GM15510 (cell line): Measurements from ENCODE around the gene FTL.

Source experiments
- POLR2A ChIP-seq: IDR thresholded peaks from 3 replicates; pipeline ENCODE4 v1.6.1; 2011; ENCODE audit warnings: borderline replicate concordance; ENCODE audit not compliant: insufficient read length; ENCODE audit errors: extremely low read depth

Gene FTL

DNA sequence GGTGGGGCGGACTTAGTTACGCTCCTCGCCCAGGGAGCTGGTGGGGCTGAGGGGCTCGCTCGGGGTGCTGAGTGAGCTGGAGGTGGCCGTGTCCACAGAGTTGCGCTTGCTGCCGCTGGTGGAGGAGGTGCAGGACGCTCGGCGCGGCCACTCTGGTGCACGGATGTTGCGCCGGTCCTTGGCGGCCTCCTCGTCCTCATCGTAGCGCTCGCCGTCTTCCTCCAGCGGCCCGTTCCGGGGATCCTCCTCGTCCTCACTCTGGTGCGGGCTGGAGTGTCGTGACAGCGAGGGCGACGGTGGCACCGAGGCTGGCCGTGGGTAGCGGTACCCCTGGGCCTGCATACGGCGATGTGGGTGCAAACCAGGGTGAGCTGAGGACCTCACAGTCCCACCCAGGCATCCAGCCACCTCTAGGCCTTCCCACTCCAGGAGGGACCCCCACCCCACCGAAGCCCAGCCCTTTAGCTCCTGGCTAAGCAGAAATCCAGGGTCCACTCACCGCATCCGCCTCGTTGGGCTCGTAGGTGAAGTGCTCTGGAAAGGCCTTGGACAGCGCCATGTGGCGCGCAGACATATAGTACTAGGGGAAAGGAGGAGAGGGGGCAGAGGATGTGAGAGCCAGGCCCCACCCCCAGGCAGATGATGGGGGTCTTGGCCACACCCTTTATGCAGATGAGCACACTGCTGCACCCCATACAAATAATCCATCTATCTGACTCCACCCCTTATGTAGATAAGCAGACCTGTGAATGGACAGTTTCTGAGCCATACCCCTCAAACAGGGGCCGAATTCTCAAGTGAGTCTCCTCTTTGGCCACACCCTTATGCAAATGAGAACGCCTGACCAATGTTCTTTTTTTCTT lies 4.4 kb downstream of the FTL start:
- TF ChIP-seq POLR2A = no peak

DNA sequence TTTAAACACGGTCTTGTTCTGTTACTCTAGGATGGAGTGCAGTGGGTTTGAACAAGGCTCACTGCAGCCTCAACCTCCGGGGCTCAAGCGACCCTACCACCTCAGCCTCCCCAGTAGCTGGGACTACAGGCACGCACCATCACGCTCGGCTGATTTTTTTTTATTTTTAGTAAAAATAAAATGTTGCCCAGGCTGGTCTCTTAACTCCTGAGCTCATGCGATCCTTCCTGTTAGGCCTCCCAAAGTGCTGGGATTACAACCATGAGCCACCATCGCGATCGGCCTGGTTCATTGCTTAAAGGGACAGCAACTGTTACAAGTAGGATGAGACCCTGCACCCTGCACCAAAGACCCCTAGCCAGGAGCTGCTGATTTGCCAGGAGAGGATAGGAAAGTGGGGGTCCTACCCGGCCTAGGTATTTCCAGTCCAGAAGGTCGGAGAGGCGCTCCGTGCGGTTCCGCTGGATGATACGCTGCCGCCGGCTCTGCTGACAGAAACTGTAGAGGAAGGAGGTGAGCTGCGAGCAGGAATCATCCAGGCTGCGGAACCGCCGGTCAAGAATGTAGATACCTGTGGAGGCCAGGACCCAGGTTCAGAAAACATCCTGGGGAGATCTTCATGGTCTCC lies 5.1 kb downstream of the FTL start:
- TF ChIP-seq POLR2A = no peak

DNA sequence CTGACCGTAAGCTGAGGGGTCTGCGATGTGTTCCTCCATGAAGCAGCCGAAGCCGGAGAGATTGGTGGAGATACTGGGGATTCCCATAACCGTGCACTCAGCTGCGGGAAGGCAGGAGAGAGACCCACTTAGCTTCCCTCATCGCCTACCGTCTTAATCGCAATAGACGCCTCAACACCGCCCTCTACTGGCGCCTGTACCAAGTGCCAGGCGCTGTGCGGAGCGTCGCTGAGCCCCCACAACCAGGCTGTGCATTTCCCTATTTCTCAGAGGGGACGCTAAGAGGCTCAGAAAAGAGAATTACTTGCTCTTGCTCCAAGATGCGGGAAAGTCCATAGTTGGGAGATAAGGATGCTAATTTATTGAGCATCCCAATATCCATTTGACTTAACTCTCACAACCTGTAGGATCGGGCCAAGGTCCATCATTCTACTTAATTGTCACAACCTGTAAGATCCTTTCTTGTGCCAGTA lies 5.8 kb downstream of the FTL start:
- TF ChIP-seq POLR2A = no peak

DNA sequence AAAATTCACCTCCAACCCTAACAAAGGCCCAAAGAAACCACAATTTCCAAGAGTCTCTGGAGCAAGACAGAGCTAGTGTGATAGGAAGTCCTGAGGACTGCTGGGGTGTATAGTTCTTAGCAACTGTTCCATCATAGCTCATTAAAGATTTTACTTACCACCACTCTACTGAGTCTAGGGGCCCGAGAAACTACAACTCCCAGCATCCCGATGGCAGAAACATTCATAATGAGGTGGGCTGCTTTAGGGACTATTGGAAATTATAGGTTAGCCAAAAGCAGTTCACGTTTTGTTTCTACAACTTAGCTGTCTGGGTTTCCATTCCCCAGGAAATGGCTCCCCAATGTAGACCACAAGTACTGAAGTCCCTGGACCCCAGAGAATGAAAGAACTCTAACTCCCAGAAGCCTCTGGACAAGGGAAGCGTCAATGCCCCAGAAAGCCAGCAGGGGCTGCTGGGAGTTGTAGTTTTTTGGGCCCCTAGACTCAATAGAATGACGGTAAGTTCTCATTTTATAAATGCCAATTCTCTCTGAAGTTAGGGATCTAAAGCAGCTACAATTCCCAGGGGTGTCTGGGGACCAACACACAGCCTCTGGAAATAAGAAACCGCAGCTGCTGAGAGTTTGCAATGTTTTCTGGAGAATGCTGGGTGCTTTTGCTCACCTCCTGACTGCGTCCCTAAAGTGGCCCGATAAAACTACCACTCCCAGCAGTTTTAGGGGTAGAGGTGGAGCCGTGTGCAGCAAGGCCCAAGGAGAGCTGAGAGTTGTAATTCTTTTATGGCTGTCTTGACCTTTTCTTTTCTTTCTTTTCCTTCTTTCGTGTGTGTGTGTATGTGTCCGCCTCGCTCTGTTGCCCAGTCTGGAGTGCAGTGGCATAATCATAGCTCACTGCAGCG lies 11.1 kb downstream of the FTL start:
- TF ChIP-seq POLR2A = no peak

DNA sequence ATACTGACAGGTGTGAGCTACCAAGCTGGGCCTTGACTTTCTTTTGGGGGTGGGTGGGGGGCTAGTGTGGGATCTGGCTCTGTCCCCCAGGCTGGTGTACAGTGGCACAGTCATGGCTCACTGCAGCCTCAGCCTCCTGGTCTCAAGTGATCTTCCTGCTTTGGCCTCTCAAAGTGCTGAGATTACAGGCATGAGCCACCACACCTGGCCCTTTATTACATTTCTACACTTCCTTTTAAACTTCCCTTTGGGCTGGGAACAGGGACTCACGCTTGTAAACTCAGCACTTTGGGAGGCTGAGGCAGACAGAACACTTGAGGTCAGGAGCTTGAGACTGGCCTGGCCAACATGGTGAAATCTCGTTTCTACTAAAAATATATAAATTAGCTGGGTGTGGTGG lies 12.0 kb downstream of the FTL start:
- no peak for TF ChIP-seq POLR2A

DNA sequence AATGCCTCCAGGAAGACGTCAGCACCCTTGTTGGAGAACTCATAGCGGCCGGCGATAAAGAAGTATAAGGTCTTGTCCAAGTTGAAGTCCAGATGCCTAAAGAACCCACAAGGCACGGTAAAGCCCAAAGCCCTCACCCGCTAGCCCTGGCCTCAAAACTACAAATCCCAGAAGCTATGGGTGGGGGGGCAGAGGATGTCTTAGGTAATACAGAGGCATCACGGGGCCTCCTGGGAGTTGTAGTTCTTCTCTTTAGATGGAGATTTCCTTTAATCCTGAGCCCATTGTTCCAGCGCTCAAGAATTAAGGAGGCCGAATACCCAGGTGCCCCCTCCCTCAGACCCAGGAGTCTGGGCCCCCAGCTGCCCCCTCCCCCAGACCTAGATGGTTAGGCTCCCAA lies 17.2 kb downstream of the FTL start:
- no peak for TF ChIP-seq POLR2A

DNA sequence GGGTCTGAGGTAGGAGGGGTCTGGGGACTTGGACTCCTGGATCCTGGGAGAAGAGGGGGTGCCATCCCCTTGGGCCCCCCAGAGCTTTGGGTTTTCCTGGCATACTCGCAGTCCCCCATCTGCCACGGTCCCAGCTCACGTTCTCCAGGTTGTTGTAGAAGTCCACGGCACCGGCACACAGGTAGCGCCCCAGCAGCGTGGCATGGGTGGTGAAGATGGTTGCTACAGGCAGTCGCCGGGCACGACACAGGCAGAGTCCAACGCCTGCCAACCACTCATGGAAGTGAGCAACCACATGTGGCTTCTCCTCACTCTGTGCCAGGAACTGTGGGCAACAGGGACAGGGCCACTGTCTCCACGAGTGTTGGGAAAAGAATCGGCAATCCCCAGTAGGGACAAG lies 20.6 kb downstream of the FTL start:
- TF ChIP-seq POLR2A = no peak

DNA sequence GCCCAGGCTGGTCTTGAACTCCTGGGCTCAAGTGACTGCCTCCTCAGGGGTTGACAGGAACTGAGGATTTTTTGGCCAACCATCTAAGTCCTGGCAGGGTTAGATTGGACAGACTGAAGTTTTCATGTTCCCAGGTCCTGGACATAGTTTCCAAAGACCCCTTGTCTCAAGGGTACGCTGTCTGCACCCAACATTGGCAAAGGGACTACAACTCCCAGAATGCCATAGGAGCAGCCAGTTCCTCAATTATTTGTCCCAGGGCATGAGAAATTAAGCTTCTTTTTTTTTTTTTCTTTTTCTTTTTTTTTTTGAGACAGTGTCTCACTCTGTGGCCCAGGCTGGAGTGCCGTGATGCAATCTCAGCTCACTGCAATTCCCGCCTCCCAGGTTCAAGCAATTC lies 21.1 kb downstream of the FTL start:
- no peak for TF ChIP-seq POLR2A

DNA sequence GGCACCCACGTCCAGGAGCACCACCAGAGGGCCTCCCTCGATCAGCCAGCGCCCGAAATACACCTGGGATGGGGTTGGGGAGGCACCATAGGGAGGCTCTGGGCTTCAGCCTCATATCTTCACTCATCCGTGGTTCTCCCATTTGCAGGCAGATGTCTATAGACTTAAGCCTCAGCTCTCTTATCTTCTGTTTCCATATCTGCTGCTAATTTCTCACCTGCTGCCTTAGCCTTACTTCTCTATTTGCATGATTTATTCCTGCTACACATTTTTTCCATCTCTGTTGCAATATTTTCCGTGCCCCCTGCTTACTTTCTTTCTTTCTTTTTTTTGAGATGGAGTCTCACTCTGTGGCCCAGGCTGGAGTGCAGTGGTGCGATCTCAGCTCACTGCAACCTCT lies 22.2 kb downstream of the FTL start:
- TF ChIP-seq POLR2A = no peak

DNA sequence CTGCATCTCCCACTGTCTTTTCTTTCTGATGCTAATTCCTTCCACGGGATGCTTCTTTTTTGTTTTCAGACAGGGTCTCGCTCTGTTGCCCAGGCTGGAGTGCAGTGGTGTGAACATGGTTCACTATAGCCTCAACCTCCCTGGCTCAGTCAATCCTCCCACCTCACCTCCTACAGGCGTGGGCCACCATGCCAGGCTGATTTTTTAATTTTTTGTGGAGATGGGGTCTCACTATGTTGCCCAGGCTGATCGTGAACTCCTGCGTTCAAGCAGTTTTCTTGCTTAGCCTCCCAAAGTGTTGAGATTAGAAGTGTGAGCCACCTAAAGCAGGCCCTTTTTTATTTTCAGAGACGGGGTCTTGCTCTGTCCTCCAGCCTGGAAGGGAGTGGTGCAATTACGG lies 23.2 kb downstream of the FTL start:
- no peak for TF ChIP-seq POLR2A

DNA sequence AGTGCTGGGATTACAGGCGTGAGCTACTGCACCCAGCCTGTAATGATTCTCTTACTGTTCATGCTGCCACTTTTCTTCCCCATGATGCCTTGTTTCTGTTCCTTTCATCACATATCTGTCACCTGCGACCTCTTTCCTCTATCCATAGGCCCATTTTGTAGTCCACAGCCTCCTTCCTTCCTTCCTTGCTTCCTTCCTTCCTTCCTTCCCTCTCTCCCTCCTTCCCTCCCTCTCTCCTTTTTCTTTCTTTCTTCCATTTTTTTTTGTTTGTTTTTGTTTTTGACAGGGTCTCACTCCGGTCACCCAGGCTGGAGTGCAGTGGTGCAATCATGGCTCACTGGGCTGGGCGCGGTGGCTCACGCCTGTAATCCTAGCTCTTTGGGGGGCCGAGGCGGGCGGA lies 23.8 kb downstream of the FTL start:
- TF ChIP-seq POLR2A = no peak

DNA sequence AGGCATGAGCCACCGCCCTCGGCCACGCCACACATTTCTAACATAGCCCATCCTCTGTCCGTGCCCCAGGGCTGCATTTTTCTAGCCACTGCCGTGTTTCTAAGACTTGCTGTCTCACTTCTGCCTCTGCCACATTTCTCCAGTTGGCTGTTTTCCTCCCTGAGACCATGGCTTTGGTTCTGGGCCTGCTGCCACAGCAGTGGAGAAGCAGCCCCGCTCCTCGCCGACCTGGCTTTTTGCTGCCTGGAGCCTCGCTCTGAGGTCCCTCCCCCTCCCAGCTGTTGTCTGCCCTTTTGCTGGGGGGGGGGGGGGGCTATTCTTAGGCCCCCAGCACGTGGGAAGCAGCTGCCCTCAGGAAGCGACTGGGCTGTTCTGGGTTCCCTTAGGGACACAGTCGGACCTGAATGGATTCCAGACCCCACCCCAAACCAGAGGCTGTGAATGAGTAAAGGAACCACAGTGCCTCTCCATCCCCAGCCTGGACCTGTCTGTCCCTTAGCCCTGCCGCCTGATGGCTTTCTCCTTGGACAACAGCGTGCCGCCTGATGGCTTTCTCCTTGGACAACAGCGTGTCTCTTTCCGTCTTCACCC lies 24.7 kb downstream of the FTL start:
- TF ChIP-seq POLR2A = no peak

DNA sequence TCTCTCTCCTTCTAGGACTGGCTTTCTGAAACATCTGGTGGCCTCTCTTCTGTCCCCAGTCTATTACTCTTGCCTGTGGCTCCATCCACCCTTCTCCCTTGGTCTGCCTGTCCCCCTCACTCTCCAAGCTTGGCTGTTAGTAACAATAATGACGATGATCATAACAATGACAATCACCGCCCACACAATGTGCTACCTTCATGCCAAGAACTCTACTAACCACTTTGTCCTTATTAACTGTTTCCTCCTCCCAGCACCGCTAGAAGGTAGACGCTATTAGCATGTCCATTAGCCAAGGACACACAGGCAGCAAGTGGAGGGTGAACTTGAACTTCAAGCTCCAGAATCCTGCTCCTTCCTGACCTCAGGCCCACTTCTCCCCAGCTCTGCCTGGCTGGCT lies 25.3 kb downstream of the FTL start:
- no peak for TF ChIP-seq POLR2A

DNA sequence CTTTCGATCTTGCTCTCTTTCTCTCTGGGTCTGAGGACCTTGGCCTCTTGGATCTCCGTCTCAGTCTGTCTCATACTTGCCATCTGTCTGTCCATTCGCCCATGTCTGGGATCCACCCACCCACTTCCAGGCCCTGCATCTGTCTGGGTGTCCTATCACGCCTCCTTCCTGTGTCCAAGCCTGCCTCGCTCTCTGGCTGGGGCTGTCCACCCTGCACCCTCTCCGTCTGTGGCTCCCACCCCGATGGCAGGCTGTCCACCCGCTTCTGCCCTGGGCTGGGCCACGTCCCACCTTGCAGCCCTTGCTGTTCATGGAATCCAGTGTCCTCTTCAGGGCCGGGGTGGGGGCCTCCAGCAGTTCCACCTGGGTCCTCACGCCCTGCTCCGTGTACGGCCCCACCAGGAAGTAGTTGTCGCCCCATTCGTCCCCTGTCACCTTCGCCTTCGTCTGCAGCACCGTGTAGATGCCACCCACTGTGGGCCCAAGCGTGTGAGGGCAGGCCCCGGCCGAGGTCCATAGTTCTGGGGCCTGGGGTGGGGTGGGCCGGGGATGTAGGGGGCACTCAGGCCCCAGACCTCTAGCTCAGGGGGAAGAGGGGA lies 26.0 kb downstream of the FTL start:
- TF ChIP-seq POLR2A = no peak
